ENCODE results near the gene PCDHB1.

DNA sequence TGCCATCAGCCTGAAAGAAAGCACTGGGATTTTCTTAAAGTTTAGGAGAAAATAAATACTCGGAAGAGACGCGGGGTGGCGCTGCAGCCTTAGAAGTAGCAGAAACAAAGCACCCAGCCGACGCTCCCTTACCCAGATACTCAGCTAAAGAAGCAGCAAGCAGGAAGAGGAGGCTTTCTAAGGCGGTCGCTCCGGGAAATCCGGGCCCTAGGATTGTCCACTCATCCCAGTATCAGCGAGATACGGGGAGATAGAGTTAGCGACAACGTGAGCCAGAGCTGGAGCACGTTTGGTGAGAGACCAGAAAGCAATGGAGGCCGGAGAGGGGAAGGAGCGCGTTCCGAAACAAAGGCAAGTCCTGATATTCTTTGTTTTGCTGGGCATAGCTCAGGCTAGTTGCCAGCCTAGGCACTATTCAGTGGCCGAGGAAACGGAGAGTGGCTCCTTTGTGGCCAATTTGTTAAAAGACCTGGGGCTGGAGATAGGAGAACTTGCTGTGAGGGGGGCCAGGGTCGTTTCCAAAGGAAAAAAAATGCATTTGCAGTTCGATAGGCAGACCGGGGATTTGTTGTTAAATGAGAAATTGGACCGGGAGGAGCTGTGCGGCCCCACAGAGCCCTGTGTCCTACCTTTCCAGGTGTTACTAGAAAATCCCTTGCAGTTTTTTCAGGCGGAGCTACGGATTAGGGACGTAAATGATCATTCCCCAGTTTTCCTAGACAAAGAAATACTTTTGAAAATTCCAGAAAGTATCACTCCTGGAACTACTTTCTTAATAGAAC, 43.5 kb downstream of the PCDHB1 start, which contains the start of gene PCDHB2:
- TF ChIP-seq, protein P1, sequence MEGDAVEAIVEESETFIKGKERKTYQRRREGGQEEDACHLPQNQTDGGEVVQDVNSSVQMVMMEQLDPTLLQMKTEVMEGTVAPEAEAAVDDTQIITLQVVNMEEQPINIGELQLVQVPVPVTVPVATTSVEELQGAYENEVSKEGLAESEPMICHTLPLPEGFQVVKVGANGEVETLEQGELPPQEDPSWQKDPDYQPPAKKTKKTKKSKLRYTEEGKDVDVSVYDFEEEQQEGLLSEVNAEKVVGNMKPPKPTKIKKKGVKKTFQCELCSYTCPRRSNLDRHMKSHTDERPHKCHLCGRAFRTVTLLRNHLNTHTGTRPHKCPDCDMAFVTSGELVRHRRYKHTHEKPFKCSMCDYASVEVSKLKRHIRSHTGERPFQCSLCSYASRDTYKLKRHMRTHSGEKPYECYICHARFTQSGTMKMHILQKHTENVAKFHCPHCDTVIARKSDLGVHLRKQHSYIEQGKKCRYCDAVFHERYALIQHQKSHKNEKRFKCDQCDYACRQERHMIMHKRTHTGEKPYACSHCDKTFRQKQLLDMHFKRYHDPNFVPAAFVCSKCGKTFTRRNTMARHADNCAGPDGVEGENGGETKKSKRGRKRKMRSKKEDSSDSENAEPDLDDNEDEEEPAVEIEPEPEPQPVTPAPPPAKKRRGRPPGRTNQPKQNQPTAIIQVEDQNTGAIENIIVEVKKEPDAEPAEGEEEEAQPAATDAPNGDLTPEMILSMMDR (IDR thresholded peaks at IDR 0.05): no peak
- TF ChIP-seq POLR2A (IDR thresholded peaks at IDR 0.05): no peak
